Stomach (tissue), 9 donors: ENCODE results near the gene BFSP1. TPM values are rescaled to one million over a fixed set of nuclear protein-coding genes. Genes with fewer than 3 reads are reported as not detected.

ENCODE experiments used
- DNase-seq, 2 donors: peaks; one replicate each; pipeline versions ENCODE4 v3.0.0 to v3.0.0-alpha.2; 2013 to 2019
- H3K27ac ChIP-seq, 5 donors: fragments of 200-600 bp in 4 of 5; sonication (generic) in 4 of 5; one replicate each; pipeline ENCODE4 v1.5.1; 2013 to 2019; ENCODE audit warnings: mild to moderate bottlenecking in 1 of 5, moderate library complexity in 1 of 5
- H3K27me3 ChIP-seq, 3 donors: fragments of 200-600 bp; sonication (generic); one replicate each; pipeline ENCODE4 v1.5.1; 2017 to 2019; ENCODE audit warnings: mixed run types in 1 of 3
- H3K36me3 ChIP-seq, 4 donors: fragments of 200-600 bp; sonication (generic); 1 replicate in 3 of 4; 2 replicates in 1 of 4; pipeline ENCODE4 v1.5.1; 2016 to 2019
- H3K4me1 ChIP-seq, 4 donors: fragments of 200-600 bp; sonication (generic); one replicate each; pipeline ENCODE4 v1.5.1; 2016 to 2019
- H3K4me3 ChIP-seq, 4 donors: fragments of 200-600 bp; sonication (generic) in 3 of 4; one replicate each; pipeline ENCODE4 v1.5.1; 2016 to 2019; ENCODE audit warnings: mild to moderate bottlenecking in 1 of 4
- H3K9me3 ChIP-seq, 4 donors: fragments of 200-600 bp; sonication (generic); one replicate each; pipeline ENCODE4 v1.5.1; 2016 to 2019
- CTCF ChIP-seq, 7 experiments: fragments of 450-650 bp in 4 of 7; fragments of 200-600 bp in 3 of 7; sonication (generic) in 3 of 7; IDR thresholded peaks; one replicate each; pipeline ENCODE4 v1.5.1; 2016 to 2019; ENCODE audit warnings: antibody characterized with exemption in 7 of 7, control low read depth in 2 of 7, mild to moderate bottlenecking in 1 of 7
- EP300 ChIP-seq: sonication (generic); formaldehyde crosslinking; IDR thresholded peaks from one replicate; pipeline ENCODE4 v1.6.1; 2017; ENCODE audit warnings: antibody characterized with exemption
- POLR2A ChIP-seq, 4 donors: fragments of 450-650 bp; IDR thresholded peaks; one replicate each; pipeline ENCODE4 v1.6.1; 2016; ENCODE audit warnings: antibody characterized with exemption in 4 of 4, control low read depth in 2 of 4, mild to moderate bottlenecking in 1 of 4, moderate library complexity in 1 of 4
- POLR2AphosphoS5 ChIP-seq, 3 donors: sonication (generic); formaldehyde crosslinking; IDR thresholded peaks; one replicate each; pipeline ENCODE4 v1.6.1; 2016; ENCODE audit warnings: antibody characterized with exemption in 3 of 3
- WGBS, 5 donors: extraction: QIAGEN DNeasy Blood & Tissue Kit in 3 of 5; methylation state at CpG; one replicate each; pipeline versions ENCODE4 v1.1.5 to v1.1.7; 2013 to 2018; 5-methylcytosine and 5-hydroxymethylcytosine counted together
- intact Hi-C: fragments of 100-400 bp; cut with DNase I; formaldehyde crosslinking; loops from one replicate; pipeline ENCODE4 v1.15.1; 2023; ENCODE audit warnings: low total_unique reads
- polyA plus RNA-seq, 3 donors: library from polyadenylated mRNA; stranded (reverse); fragments of 200-250 nt; gene quantifications; one replicate each; pipeline ENCODE4 v1.2.3, GENCODE V29; 2013
- total RNA-seq, 5 donors: library from RNA; depleted of rRNA; stranded (reverse); fragments of >200 nt; gene quantifications; one replicate each; pipeline versions ENCODE4 v1.1.0 to v1.2.3, GENCODE V29; 2014 to 2016
- donor health status: healthy with polysubstance abuse.
- donor health status: Bipolar disorder and iron deficiency.
- donor health status: healthy.

The BFSP1 gene
- total and polyA plus RNA-seq, 8 donors: 0.70 to 7.1 (median 1.7) TPM; not detected in 3

- DNase-seq: no peak
- TF ChIP-seq POLR2AphosphoS5 (IDR thresholded peaks at IDR 0.05) (no peak), CTCF (IDR thresholded peaks at IDR 0.05) (no peak), POLR2A (IDR thresholded peaks at IDR 0.05) (no peak), EP300 (no peak)
- Histone ChIP-seq H3K4me3 (no peak overlapping the region), H3K27ac (no peak overlapping the region), H3K4me1 (no peaks in the 10 kb centered on the region), H3K36me3 (no peaks in the 10 kb centered on the region), H3K27me3 (peaks cover 0 to 5% (median 0%) of the 10 kb centered on the region in 3 donors), H3K9me3 (no peaks in the 10 kb centered on the region)
- WGBS, 5 donors: 82 to 95% (median 87%) methylated on average over 2 of the region's 2 CpGs
- intact Hi-C loops: no loop called here
Observed at GRCh38 chr20:17485017-17485416, 46.2 kb downstream of the BFSP1 start.

- Histone ChIP-seq H3K36me3 (no peaks in the 10 kb centered on the region), H3K27me3 (peaks cover 0 to 5% (median 0%) of the 10 kb centered on the region in 3 donors), H3K27ac (no peak overlapping the region), H3K4me1 (no peaks in the 10 kb centered on the region), H3K9me3 (no peaks in the 10 kb centered on the region), H3K4me3 (no peak overlapping the region)
- WGBS, 5 donors: 78 to 84% (median 83%) methylated on average over 5 of the region's 5 CpGs
- TF ChIP-seq POLR2A (IDR thresholded peaks at IDR 0.05) (no peak), POLR2AphosphoS5 (IDR thresholded peaks at IDR 0.05) (no peak), CTCF (IDR thresholded peaks at IDR 0.05) (no peak), EP300 (no peak)
- intact Hi-C loops: no loop called here
- DNase-seq: no peak
Observed at GRCh38 chr20:17482536-17482935, 48.6 kb downstream of the BFSP1 start.

GRCh38 chr20:17481661-17482060 lies 49.5 kb downstream of the BFSP1 start:
- H3K36me3 ChIP-seq: no peaks in the 10 kb centered on the region
- no peak for DNase-seq
- H3K4me1 ChIP-seq: no peaks in the 10 kb centered on the region
- H3K9me3 ChIP-seq: no peaks in the 10 kb centered on the region
- peaks cover 0 to 5% (median 0%) of the 10 kb centered on the region in 3 donors for H3K27me3 ChIP-seq
- H3K27ac ChIP-seq: no peak overlapping the region
- WGBS, 5 donors: 87 to 94% (median 92%) methylated on average over 14 to 16 of the region's 16 CpGs
- no peak for TF ChIP-seq POLR2AphosphoS5 (IDR thresholded peaks at IDR 0.05)
- TF ChIP-seq CTCF (IDR thresholded peaks at IDR 0.05): no peak
- no peak for TF ChIP-seq POLR2A (IDR thresholded peaks at IDR 0.05)
- no peak for TF ChIP-seq EP300
- no peak overlapping the region for H3K4me3 ChIP-seq
- intact Hi-C loops: no loop called here

- Histone ChIP-seq H3K4me3 (no peak overlapping the region), H3K27ac (no peak overlapping the region), H3K36me3 (no peaks in the 10 kb centered on the region), H3K9me3 (no peaks in the 10 kb centered on the region), H3K27me3 (peaks cover 0 to 5% (median 0%) of the 10 kb centered on the region in 3 donors), H3K4me1 (no peaks in the 10 kb centered on the region)
- no peak for TF ChIP-seq POLR2AphosphoS5 (IDR thresholded peaks at IDR 0.05)
- TF ChIP-seq POLR2A (IDR thresholded peaks at IDR 0.05): no peak
- TF ChIP-seq EP300: no peak
- WGBS, 5 donors: 83 to 90% (median 86%) methylated on average over 11 of the region's 11 CpGs
- intact Hi-C loops: no loop called here
- DNase-seq: no peak
Observed at GRCh38 chr20:17480696-17481095, 50.5 kb downstream of the BFSP1 start.

GRCh38 chr20:17479063-17479657 lies 52.0 kb downstream of the BFSP1 start:
- no peak overlapping the region for H3K27ac ChIP-seq
- H3K4me1 ChIP-seq: no peaks in the 10 kb centered on the region
- H3K36me3 ChIP-seq: no peaks in the 10 kb centered on the region
- H3K9me3 ChIP-seq: no peaks in the 10 kb centered on the region
- peaks cover 0 to 5% (median 0%) of the 10 kb centered on the region in 3 donors for H3K27me3 ChIP-seq
- intact Hi-C loops: no loop called here
- DNase-seq: no peak
- no peak for TF ChIP-seq POLR2AphosphoS5 (IDR thresholded peaks at IDR 0.05)
- no peak for TF ChIP-seq POLR2A (IDR thresholded peaks at IDR 0.05)
- no peak for TF ChIP-seq EP300
- TF ChIP-seq CTCF (IDR thresholded peaks at IDR 0.05): no peak
- H3K4me3 ChIP-seq: no peak overlapping the region
- WGBS, 5 donors: 92 to 98% (median 95%) methylated on average over 23 of the region's 23 CpGs
